K562 (cell line): ENCODE results near the gene SRMS. TPM values are rescaled to one million over a fixed set of nuclear protein-coding genes. Genes with fewer than 3 reads are reported as not detected.
A peak's percentile ranks its signal among the peaks of the same experiment; 100 is the strongest.

Source experiments
- ATAC-seq: fragments of 200-7000 bp; cut with Tn5 transposase; 3 replicates; pipeline ENCODE4 v1.9.1; 2020; ENCODE audit warnings: moderate library complexity
- BruUV-seq: library from RNA; stranded (reverse); fragments of 400-500 nt; replicated peaks from 2 replicates; lab custom pipeline; 2021; lab: Mats Ljungman, UMichigan
- CTCF ChIA-PET: fragments of 300-600 bp; formaldehyde crosslinking; extraction: SDS; loops from one replicate; lab custom pipeline; 2021; ENCODE audit warnings: low intra/inter-chr PET ratio; lab: Yijun Ruan, JAX
- POLR2A ChIA-PET: fragments of 300-600, 350-650 bp; sonication (Branson Sonifier 250); formaldehyde crosslinking; extraction: SDS; loops from one replicate; lab custom pipeline; 2021; ENCODE audit warnings: antibody characterized with exemption, inconsistent platforms; lab: Yijun Ruan, JAX
- DNase-seq, 4 experiments: peaks; one replicate each; pipeline versions ENCODE4 v3.0.0 to v3.0.0-alpha.2; 2011 to 2018; ENCODE audit warnings: low spot score in 3 of 4, mixed read lengths in 3 of 4; ENCODE audit errors: extremely low read depth in 1 of 4
- FAIRE-seq: peaks from 2 replicates; lab custom pipeline; 2011; peaks lifted over from hg19 to GRCh38; lab: Jason Lieb, UNC
- H2AFZ ChIP-seq: 2 replicates; pipeline ENCODE4 v1.6.0; 2011; ENCODE audit warnings: low read depth, low read length, control low read depth, inconsistent platforms
- H3K27ac ChIP-seq: fragments of 200-600 bp; 3 replicates; pipeline ENCODE4 v1.8.0; 2011; ENCODE audit warnings: low read depth, mild to moderate bottlenecking, control low read depth, inconsistent platforms, low read length, moderate library complexity, mixed read lengths; ENCODE audit errors: extremely low read depth
- H3K27me3 ChIP-seq, 2 experiments: fragments of 300-600 bp in 1 of 2; 2 replicates in 1 of 2; 3 replicates in 1 of 2; pipeline versions ENCODE4 v1.6.0 to v1.8.0; 2011; ENCODE audit warnings: inconsistent platforms in 2 of 2, low read length in 2 of 2, mild to moderate bottlenecking in 1 of 2, mixed read lengths in 1 of 2, moderate library complexity in 1 of 2; ENCODE audit not compliant: control insufficient read depth in 2 of 2, insufficient read depth in 2 of 2
- H3K36me3 ChIP-seq: fragments of 300-600 bp; 3 replicates; pipeline ENCODE4 v1.8.0; 2011; ENCODE audit warnings: mild to moderate bottlenecking, low read length, inconsistent platforms; ENCODE audit not compliant: control insufficient read depth, insufficient read depth
- H3K4me1 ChIP-seq, 2 experiments: fragments of 200-600 bp in 1 of 2; replicated peaks in 1 of 2; 2 replicates in 1 of 2; 3 replicates in 1 of 2; pipeline versions ENCODE4 v1.5.1 to v1.8.0; 2011; ENCODE audit warnings: inconsistent platforms in 2 of 2, low read length in 2 of 2, mild to moderate bottlenecking in 1 of 2, mixed read lengths in 1 of 2, moderate library complexity in 1 of 2; ENCODE audit not compliant: control insufficient read depth in 2 of 2, insufficient read depth in 2 of 2
- H3K4me2 ChIP-seq: 2 replicates; pipeline ENCODE4 v1.6.1; 2011; ENCODE audit warnings: low read length, control low read depth, inconsistent platforms, mixed read lengths; ENCODE audit not compliant: insufficient read depth
- H3K4me3 ChIP-seq: fragments of 200-600 bp; sonication (generic), shearing (Covaris generic); 2 replicates; pipeline ENCODE4 v1.5.1; 2016; ENCODE audit warnings: control low read depth, inconsistent platforms
- H3K79me2 ChIP-seq: fragments of 200-600 bp; 3 replicates; pipeline ENCODE4 v1.8.0; 2011; ENCODE audit warnings: low read length, inconsistent platforms; ENCODE audit not compliant: control insufficient read depth, insufficient read depth
- H3K9ac ChIP-seq, 2 experiments: 2 replicates each; pipeline versions ENCODE4 v1.6.0 to v1.6.1; 2011; ENCODE audit warnings: low read depth in 2 of 2, low read length in 2 of 2, control low read depth in 1 of 2, inconsistent platforms in 1 of 2, mild to moderate bottlenecking in 1 of 2, mixed read lengths in 1 of 2; ENCODE audit not compliant: insufficient read depth in 1 of 2
- H3K9me1 ChIP-seq: one replicate; pipeline ENCODE4 v1.6.0; 2011; ENCODE audit warnings: inconsistent platforms, mild to moderate bottlenecking, low read length, moderate library complexity; ENCODE audit not compliant: control insufficient read depth, insufficient read depth
- H3K9me3 ChIP-seq: replicated peaks from 2 replicates; pipeline ENCODE4 v1.5.1; 2011; ENCODE audit warnings: low read depth, low read length, inconsistent platforms; ENCODE audit not compliant: control insufficient read depth, insufficient read depth
- H4K20me1 ChIP-seq: replicated peaks from 2 replicates; pipeline ENCODE4 v1.6.1; 2011; ENCODE audit warnings: low read length, inconsistent platforms, mixed read lengths; ENCODE audit not compliant: control insufficient read depth, insufficient read depth
- ASH1L ChIP-seq: fragments of 450-650 bp; IDR thresholded peaks from 2 replicates; pipeline ENCODE4 v1.6.1; 2018; ENCODE audit warnings: borderline replicate concordance, mild to moderate bottlenecking, low read depth; ENCODE audit not compliant: partially characterized antibody
- HNRNPL ChIP-seq: fragments of 200-400 bp; formaldehyde crosslinking; IDR thresholded peaks from 2 replicates; pipeline ENCODE4 v1.6.1; 2017; ENCODE audit warnings: low read depth, mild to moderate bottlenecking, low read length
- ILK ChIP-seq: fragments of 450-650 bp; IDR thresholded peaks from 2 replicates; pipeline ENCODE4 v1.6.1; 2016; ENCODE audit warnings: missing genetic modification characterization, low read depth, mild to moderate bottlenecking, missing compliant biosample characterization, moderate library complexity, borderline replicate concordance
- NEUROD1 ChIP-seq: fragments of 150-350 bp; IDR thresholded peaks from 2 replicates; pipeline ENCODE4 v1.6.1; 2014; ENCODE audit warnings: borderline replicate concordance, low read length, low read depth; ENCODE audit not compliant: partially characterized antibody
- PCBP1 ChIP-seq: fragments of 200-400 bp; formaldehyde crosslinking; IDR thresholded peaks from 2 replicates; pipeline ENCODE4 v1.6.1; 2018; ENCODE audit warnings: mild to moderate bottlenecking, low read depth, low read length; ENCODE audit not compliant: poor library complexity, severe bottlenecking
- RNF219 ChIP-seq: fragments of 250-450 bp; sonication (Bioruptor Pico); IDR thresholded peaks from 2 replicates; pipeline ENCODE4 v1.5.0; 2022; ENCODE audit warnings: mild to moderate bottlenecking
- ZBTB7A ChIP-seq: IDR thresholded peaks from 2 replicates; pipeline ENCODE4 v1.6.1; 2011; ENCODE audit warnings: low read depth, mild to moderate bottlenecking, low read length, moderate library complexity, borderline replicate concordance; ENCODE audit not compliant: control insufficient read depth
- WGBS: fragments of 100-300 bp; shearing (Covaris generic); methylation state at CpG from one replicate; pipeline ENCODE4 v1.1.6; 2016; ENCODE audit warnings: low coverage, mixed read lengths; ENCODE audit not compliant: insufficient coverage; ENCODE audit errors: missing lambda C conversion rate; 5-methylcytosine and 5-hydroxymethylcytosine counted together
- in situ Hi-C: fragments of 300-500 bp; cut with MboI; formaldehyde crosslinking; loops from 4 replicates; pipeline ENCODE4 v1.15.0; 2018; ENCODE audit warnings: inconsistent platforms, mixed read lengths
- intact Hi-C: fragments of 100-400 bp; cut with micrococcal nuclease; formaldehyde crosslinking; loops from 2 replicates; pipeline ENCODE4 v1.14.2; 2022
- polyA plus RNA-seq, 8 experiments: library from polyadenylated mRNA; depleted of rRNA in 4 of 8; stranded (reverse) in 5 of 8; unstranded in 3 of 8; fragments of >200 nt; fragmentation: Nextera tagmentation in 2 of 8; fragmentation: Illumina TruSeq in 1 of 8; extraction: Ambion mirVana in 2 of 8; extraction: Trizol in 1 of 8; gene quantifications; 2 replicates each; pipeline versions ENCODE4 v1.2.1 to v1.2.3, GENCODE V29; 2011 to 2014; ENCODE audit warnings: inconsistent platforms in 1 of 8, missing spikeins in 1 of 8
- total RNA-seq, 7 experiments: library from RNA; depleted of rRNA in 6 of 7; stranded (reverse); fragments of >200 nt in 6 of 7; fragmentation: Illumina TruSeq in 2 of 7; extraction: Trizol in 2 of 7; gene quantifications; 2 replicates each; pipeline versions ENCODE4 v1.2.1 to v1.2.3, GENCODE V29; 2011 to 2021; ENCODE audit warnings: low replicate concordance in 1 of 7

The SRMS gene
- total and polyA plus RNA-seq, 9 of the 15 experiments (the other 6 are each of a cell fraction or from before 2014, with no cell fraction given), result 0.07 TPM; not detected in 8

- intact Hi-C loops, result loop anchor here (10.0 kb wide), 1 partner anchor 315 kb away; the partner anchor contains the start of genes ABHD16B and TPD52L2
- Histone ChIP-seq H3K4me1 (peaks cover 15 to 68% of the 10 kb centered on the region in 2 experiments), H3K9ac (peak overlapping the region in 1 of 2 experiments; percentile 52; a peak in 1 of 4 replicates), H4K20me1 (no peaks in the 10 kb centered on the region), H3K4me3 (no peak overlapping the region), H3K79me2 (no peaks in the 10 kb centered on the region), H3K36me3 (no peaks in the 10 kb centered on the region), H3K9me3 (no peaks in the 10 kb centered on the region), H3K27me3 (peaks cover 0 to 29% of the 10 kb centered on the region in 2 experiments; a peak in 3 of 5 replicates), H3K4me2 (no peak overlapping the region), H3K9me1 (no peaks in the 10 kb centered on the region), H3K27ac (no peak overlapping the region), H2AFZ (no peak overlapping the region)
- DNase-seq (no peak), ATAC-seq (no peak), FAIRE-seq (no peak)
- in situ Hi-C loops, result no loop called here
- ChIA-PET CTCF (no interaction called here), POLR2A (interaction anchor here (0.6 kb wide), 1 partner anchor 12 kb away, joined by 3 read pairs; no protein-coding TSS in a partner anchor)
- 77% methylated on average over 12 of the region's 18 CpGs for WGBS
- BruUV-seq, result no TSS peak
- TF ChIP-seq ASH1L (no peak), ILK (tag) (no peak), RNF219 (CRISPR knock-in tag) (no peak), ZBTB7A (no peak), HNRNPL (peak; percentile 71; the same call in 1 of the 2 replicates), NEUROD1 (no peak), PCBP1 (peak; percentile 37)
Measured at GRCh38 chr20:63549679-63550282, 2.2 kb upstream of the SRMS start.
